ENCODE results near the gene TRPC4. TPM values are rescaled to one million over a fixed set of nuclear protein-coding genes. Genes with fewer than 3 reads are reported as not detected.

TRPC4 gene
- total and polyA plus RNA-seq, 2 donors (not counting 1 experiment from before 2014, with no cell fraction given), result not detected

DNA sequence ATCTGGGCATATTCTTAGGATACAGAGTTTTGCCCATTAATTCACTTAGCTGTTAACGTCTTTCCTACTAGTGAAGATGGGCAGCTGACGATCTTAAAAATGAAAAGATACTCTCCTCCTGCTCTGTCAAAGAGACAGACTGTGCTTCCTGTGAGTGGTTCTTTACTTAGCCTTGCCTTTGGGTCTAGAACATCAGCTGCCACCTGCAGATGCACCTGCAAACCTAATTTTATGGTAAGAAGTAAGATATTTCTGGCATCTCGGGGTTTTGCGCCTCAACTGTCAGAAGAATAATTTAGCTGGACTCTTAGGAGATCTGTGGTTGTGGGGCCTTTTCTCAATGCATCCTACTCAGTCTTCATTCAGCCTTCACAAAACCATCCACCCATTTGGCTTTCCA is 36.2 kb downstream of the TRPC4 start:
- ChIA-PET POLR2A (no interaction called here), CTCF (no interaction called here)
- H3K27me3 ChIP-seq (replicated peaks in 1 of 4; ENCODE audit: control extremely low read depth in 1 of 4, control insufficient read depth in 3 of 4, insufficient read depth in 4 of 4, low read length in 3 of 4), result no peaks in the 10 kb centered on the region
- peaks cover 0 to 8% (median 0%) of the 10 kb centered on the region in 3 donors for H3K9me3 ChIP-seq (ENCODE audit: control extremely low read depth in 1 of 3, control insufficient read depth in 2 of 3, insufficient read depth in 1 of 3, low read length in 2 of 3)
- no peaks in the 10 kb centered on the region for H3K9me3 Mint-ChIP-seq (ENCODE audit: insufficient read depth)
- no peak overlapping the region for H3K27ac Mint-ChIP-seq
- ATAC-seq (ENCODE audit: low read depth), result no peak
- TF ChIP-seq EZH2 (IDR thresholded peaks at IDR 0.05; ENCODE audit: borderline replicate concordance, insufficient read depth, low read depth, low read length, poor library complexity, severe bottlenecking), result no peak
- TF ChIP-seq, protein P1, sequence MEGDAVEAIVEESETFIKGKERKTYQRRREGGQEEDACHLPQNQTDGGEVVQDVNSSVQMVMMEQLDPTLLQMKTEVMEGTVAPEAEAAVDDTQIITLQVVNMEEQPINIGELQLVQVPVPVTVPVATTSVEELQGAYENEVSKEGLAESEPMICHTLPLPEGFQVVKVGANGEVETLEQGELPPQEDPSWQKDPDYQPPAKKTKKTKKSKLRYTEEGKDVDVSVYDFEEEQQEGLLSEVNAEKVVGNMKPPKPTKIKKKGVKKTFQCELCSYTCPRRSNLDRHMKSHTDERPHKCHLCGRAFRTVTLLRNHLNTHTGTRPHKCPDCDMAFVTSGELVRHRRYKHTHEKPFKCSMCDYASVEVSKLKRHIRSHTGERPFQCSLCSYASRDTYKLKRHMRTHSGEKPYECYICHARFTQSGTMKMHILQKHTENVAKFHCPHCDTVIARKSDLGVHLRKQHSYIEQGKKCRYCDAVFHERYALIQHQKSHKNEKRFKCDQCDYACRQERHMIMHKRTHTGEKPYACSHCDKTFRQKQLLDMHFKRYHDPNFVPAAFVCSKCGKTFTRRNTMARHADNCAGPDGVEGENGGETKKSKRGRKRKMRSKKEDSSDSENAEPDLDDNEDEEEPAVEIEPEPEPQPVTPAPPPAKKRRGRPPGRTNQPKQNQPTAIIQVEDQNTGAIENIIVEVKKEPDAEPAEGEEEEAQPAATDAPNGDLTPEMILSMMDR (IDR thresholded peaks at IDR 0.05), result no peak
- H3K4me1 ChIP-seq (ENCODE audit: control insufficient read depth in 2 of 2, insufficient read depth in 2 of 2, low read length in 2 of 2), result no peaks in the 10 kb centered on the region
- no peak overlapping the region for H3K4me3 Mint-ChIP-seq
- DNase-seq, result no peak
- WGBS (ENCODE audit: insufficient coverage), result 70% methylated on average over 2 of the region's 4 CpGs
- H3K4me3 ChIP-seq (ENCODE audit: control extremely low read depth in 1 of 5, extremely low read depth in 1 of 5, insufficient read depth in 1 of 5, low read depth in 2 of 5, low read length in 4 of 5), result no peak overlapping the region
- H3K4me2 ChIP-seq (replicated peaks; ENCODE audit: low read depth, low read length, poor library complexity, severe bottlenecking), result no peak overlapping the region
- intact Hi-C loops (cut with micrococcal nuclease), result no loop called here
- no peak overlapping the region for H3K9ac ChIP-seq (ENCODE audit: low read length)
- H3K36me3 ChIP-seq (replicated peaks in 1 of 2; ENCODE audit: control extremely low read depth in 1 of 2, control insufficient read depth in 1 of 2, extremely low read depth in 1 of 2, insufficient read depth in 2 of 2, low read length in 1 of 2), result no peaks in the 10 kb centered on the region
- H4K20me1 ChIP-seq (ENCODE audit: control insufficient read depth, insufficient read depth, low read length, poor library complexity, severe bottlenecking), result no peaks in the 10 kb centered on the region
- no peaks in the 10 kb centered on the region for H3K4me1 Mint-ChIP-seq
- no peak overlapping the region for H3K27ac ChIP-seq (ENCODE audit: low read length in 2 of 2)
- no peaks in the 10 kb centered on the region for H3K27me3 Mint-ChIP-seq
- H2AFZ ChIP-seq (ENCODE audit: insufficient read depth, low read depth, low read length, poor library complexity, severe bottlenecking), result no peak overlapping the region
- no peaks in the 10 kb centered on the region for H3K79me2 ChIP-seq (ENCODE audit: control insufficient read depth, insufficient read depth, low read length)

DNA sequence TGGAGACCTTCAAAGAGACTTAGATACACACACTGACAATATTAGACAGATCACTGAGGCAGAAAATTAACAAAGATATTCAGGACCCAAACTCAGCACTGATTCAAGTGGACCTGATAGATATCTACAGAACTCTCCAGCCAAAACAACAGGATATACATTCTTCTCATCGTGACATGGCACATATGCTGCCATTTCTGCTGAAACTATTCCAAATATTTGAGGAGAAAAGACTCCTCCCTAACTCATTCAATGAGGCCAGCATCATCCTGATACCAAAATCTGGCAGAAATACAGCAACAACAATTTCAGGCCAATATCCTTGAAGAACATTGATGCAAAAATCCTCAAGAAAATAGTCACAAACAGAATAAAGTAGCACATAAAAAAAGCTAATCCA is 53.3 kb downstream of the TRPC4 start:
- Mint-ChIP-seq H3K4me3 (no peak overlapping the region), H3K4me1 (no peaks in the 10 kb centered on the region), H3K27ac (no peak overlapping the region), H3K27me3 (no peaks in the 10 kb centered on the region), H3K9me3 (ENCODE audit: insufficient read depth) (peaks cover 6% of the 10 kb centered on the region)
- 50% methylated on average over 1 of the region's 1 CpG for WGBS (ENCODE audit: insufficient coverage)
- intact Hi-C loops (cut with micrococcal nuclease), result no loop called here
- no peaks in the 10 kb centered on the region for H4K20me1 ChIP-seq (ENCODE audit: control insufficient read depth, insufficient read depth, low read length, poor library complexity, severe bottlenecking)
- H3K27ac ChIP-seq (ENCODE audit: low read length in 2 of 2), result no peak overlapping the region
- CTCF ChIA-PET, result no interaction called here
- H3K36me3 ChIP-seq (replicated peaks in 1 of 2; ENCODE audit: control extremely low read depth in 1 of 2, control insufficient read depth in 1 of 2, extremely low read depth in 1 of 2, insufficient read depth in 2 of 2, low read length in 1 of 2), result no peaks in the 10 kb centered on the region
- no peak for ATAC-seq (ENCODE audit: low read depth)
- TF ChIP-seq EZH2 (IDR thresholded peaks at IDR 0.05; ENCODE audit: borderline replicate concordance, insufficient read depth, low read depth, low read length, poor library complexity, severe bottlenecking), result no peak
- TF ChIP-seq, protein P1 (IDR thresholded peaks at IDR 0.05), result no peak
- H2AFZ ChIP-seq (ENCODE audit: insufficient read depth, low read depth, low read length, poor library complexity, severe bottlenecking), result no peak overlapping the region
- no peak overlapping the region for H3K4me3 ChIP-seq (ENCODE audit: control extremely low read depth in 1 of 5, extremely low read depth in 1 of 5, insufficient read depth in 1 of 5, low read depth in 2 of 5, low read length in 4 of 5)
- no peak overlapping the region for H3K9ac ChIP-seq (ENCODE audit: low read length)
- no peaks in the 10 kb centered on the region for H3K27me3 ChIP-seq (replicated peaks in 1 of 4; ENCODE audit: control extremely low read depth in 1 of 4, control insufficient read depth in 3 of 4, insufficient read depth in 4 of 4, low read length in 3 of 4)
- no peaks in the 10 kb centered on the region for H3K79me2 ChIP-seq (ENCODE audit: control insufficient read depth, insufficient read depth, low read length)
- no peaks in the 10 kb centered on the region for H3K4me1 ChIP-seq (ENCODE audit: control insufficient read depth in 2 of 2, insufficient read depth in 2 of 2, low read length in 2 of 2)
- POLR2A ChIA-PET, result no interaction called here
- no peak overlapping the region for H3K4me2 ChIP-seq (replicated peaks; ENCODE audit: low read depth, low read length, poor library complexity, severe bottlenecking)
- DNase-seq, result no peak
- peaks cover 0 to 4% (median 1%) of the 10 kb centered on the region in 3 donors for H3K9me3 ChIP-seq (ENCODE audit: control extremely low read depth in 1 of 3, control insufficient read depth in 2 of 3, insufficient read depth in 1 of 3, low read length in 2 of 3)
